ENCODE results near the gene NT5DC3. TPM values are rescaled to one million over a fixed set of nuclear protein-coding genes. Genes with fewer than 3 reads are reported as not detected.
A peak's percentile ranks its signal among the peaks of the same experiment; 100 is the strongest.

NT5DC3 gene
- total RNA-seq, 2 experiments from 2014 or later, result 4.7 to 7.5 TPM

DNA sequence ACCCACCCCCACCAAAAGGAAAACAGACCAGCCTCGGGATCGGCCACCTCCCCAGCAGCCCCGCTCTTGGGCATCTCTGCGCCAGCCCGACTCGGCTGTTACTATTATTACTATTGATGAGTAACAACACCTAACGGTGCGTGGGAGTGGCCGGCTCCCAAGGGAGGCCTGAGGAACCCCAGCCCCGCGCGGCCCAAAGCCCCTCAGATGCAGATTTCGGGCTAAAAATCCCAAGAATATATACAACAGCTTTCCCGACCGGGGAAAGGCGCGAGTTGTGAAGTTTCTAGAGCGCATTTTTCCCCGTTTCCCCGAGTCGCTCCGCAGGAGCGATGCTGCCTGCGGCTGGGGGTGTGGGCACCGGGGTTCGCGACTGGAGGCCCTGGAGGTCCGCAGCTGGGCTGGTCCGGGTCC is 565 bp downstream of the NT5DC3 start:
- H3K4me2 ChIP-seq (ENCODE audit: low read length), result peak overlapping the region; percentile 99
- H3K4me1 ChIP-seq (ENCODE audit: insufficient read depth, low read length, poor library complexity, severe bottlenecking), result peaks cover 14% of the 10 kb centered on the region
- no peaks in the 10 kb centered on the region; the same call in 1 of the 2 replicates for H3K79me2 ChIP-seq (ENCODE audit: insufficient read depth, low read depth, low read length)
- peak overlapping the region; percentile 91 for H2AFZ ChIP-seq (ENCODE audit: low read length)
- ChIA-PET CTCF (ENCODE audit: unreplicated experiment) (interaction anchor here (1.0 kb wide), 1 partner anchor 116 kb away, joined by 4 read pairs; no protein-coding TSS in a partner anchor), POLR2A (interaction anchor here (0.6 to 1.3 kb wide), 4 partner anchors 7 to 519 kb away, joined by 3 to 8 read pairs (median 4); partner anchors contain the start of gene NFYB)
- no peaks in the 10 kb centered on the region for H4K20me1 ChIP-seq (ENCODE audit: insufficient read depth, low read length)
- no peaks in the 10 kb centered on the region for H3K36me3 ChIP-seq (ENCODE audit: insufficient read depth, low read length)
- BruUV-seq (replicated peaks), result no TSS peak
- no peaks in the 10 kb centered on the region for H3K9me2 ChIP-seq (ENCODE audit: insufficient read depth, low read length)
- H3K27ac ChIP-seq (ENCODE audit: low read depth, low read length, poor library complexity, severe bottlenecking), result no peak overlapping the region
- peak; percentile 25 for DNase-seq (ENCODE audit: low spot score)
- intact Hi-C loops (cut with micrococcal nuclease; ENCODE audit: unreplicated experiment), result loop anchor here (2.0 kb wide), 1 partner anchor 90 kb away; the partner anchor contains the start of gene HSP90B1
- TF ChIP-seq, protein P1, sequence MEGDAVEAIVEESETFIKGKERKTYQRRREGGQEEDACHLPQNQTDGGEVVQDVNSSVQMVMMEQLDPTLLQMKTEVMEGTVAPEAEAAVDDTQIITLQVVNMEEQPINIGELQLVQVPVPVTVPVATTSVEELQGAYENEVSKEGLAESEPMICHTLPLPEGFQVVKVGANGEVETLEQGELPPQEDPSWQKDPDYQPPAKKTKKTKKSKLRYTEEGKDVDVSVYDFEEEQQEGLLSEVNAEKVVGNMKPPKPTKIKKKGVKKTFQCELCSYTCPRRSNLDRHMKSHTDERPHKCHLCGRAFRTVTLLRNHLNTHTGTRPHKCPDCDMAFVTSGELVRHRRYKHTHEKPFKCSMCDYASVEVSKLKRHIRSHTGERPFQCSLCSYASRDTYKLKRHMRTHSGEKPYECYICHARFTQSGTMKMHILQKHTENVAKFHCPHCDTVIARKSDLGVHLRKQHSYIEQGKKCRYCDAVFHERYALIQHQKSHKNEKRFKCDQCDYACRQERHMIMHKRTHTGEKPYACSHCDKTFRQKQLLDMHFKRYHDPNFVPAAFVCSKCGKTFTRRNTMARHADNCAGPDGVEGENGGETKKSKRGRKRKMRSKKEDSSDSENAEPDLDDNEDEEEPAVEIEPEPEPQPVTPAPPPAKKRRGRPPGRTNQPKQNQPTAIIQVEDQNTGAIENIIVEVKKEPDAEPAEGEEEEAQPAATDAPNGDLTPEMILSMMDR (conservative IDR thresholded peaks at IDR 0.05; ENCODE audit: low read length), result no peak
- TF ChIP-seq EZH2phosphoT487 (IDR thresholded peaks at IDR 0.05; ENCODE audit: borderline replicate concordance, low read depth, low read length), result no peak
- no peaks in the 10 kb centered on the region for H3K9me3 ChIP-seq (ENCODE audit: low read length)
- peak overlapping the region; percentile 99 for H3K4me3 ChIP-seq (ENCODE audit: low read depth, low read length, poor library complexity, severe bottlenecking)

DNA sequence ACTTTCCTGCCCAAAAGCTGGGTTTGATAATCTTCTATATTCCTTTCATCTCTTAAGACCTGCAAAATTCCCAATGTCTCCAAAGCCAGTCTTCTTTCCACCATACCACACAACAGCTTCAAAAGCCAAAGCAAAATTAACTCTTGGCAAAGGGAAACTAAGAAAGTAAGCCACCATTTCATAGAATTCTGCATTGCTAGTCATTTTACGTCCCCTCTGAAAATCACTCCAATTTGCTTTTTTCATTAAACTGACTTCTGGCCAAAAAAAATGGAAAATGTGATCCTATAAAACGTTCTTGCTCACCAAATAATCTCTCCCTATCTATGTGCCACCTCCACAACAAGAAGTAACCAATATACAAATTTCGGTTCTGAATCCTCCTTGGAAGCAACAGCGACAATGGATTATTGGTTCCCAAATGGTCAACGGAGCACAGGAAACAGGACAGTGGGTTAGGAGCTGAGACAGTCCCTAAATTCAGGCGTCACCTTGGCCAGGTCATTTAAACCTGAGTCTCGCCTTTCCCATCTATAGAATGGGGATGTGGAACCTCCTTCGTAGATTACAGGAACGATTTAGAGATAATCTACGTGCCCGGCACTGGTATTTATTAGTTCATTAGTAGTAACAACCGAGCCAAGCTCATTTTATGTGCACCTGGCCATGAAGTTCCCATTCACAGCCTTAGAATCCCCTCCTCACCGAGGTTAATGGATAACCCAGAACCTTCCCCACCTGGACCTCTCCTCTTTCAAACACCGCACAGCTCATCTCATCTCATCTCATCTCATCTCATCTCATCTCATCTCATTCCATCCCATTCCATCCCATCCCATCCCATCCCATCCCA is 1.2 kb downstream of the NT5DC3 start:
- no peak overlapping the region for H3K27ac ChIP-seq (ENCODE audit: low read depth, low read length, poor library complexity, severe bottlenecking)
- ChIA-PET POLR2A (interaction anchor here (0.6 kb wide), 3 partner anchors 95 to 1214 kb away, joined by 3 to 8 read pairs (median 3); no protein-coding TSS in a partner anchor), CTCF (ENCODE audit: unreplicated experiment) (no interaction called here)
- intact Hi-C loops (cut with micrococcal nuclease; ENCODE audit: unreplicated experiment), result loop anchor here (2.0 kb wide), 1 partner anchor 91 kb away; the partner anchor contains the start of gene HSP90B1
- BruUV-seq (replicated peaks), result no TSS peak
- H3K4me1 ChIP-seq (ENCODE audit: insufficient read depth, low read length, poor library complexity, severe bottlenecking), result peaks cover 14% of the 10 kb centered on the region
- TF ChIP-seq EZH2phosphoT487 (IDR thresholded peaks at IDR 0.05; ENCODE audit: borderline replicate concordance, low read depth, low read length), result no peak
- TF ChIP-seq, protein P1 (conservative IDR thresholded peaks at IDR 0.05; ENCODE audit: low read length), result no peak
- no peaks in the 10 kb centered on the region for H3K9me3 ChIP-seq (ENCODE audit: low read length)
- H3K36me3 ChIP-seq (ENCODE audit: insufficient read depth, low read length), result no peaks in the 10 kb centered on the region
- no peaks in the 10 kb centered on the region for H4K20me1 ChIP-seq (ENCODE audit: insufficient read depth, low read length)
- no peak for DNase-seq (ENCODE audit: low spot score)
- peak overlapping the region; percentile 99 for H3K4me3 ChIP-seq (ENCODE audit: low read depth, low read length, poor library complexity, severe bottlenecking)
- no peaks in the 10 kb centered on the region for H3K9me2 ChIP-seq (ENCODE audit: insufficient read depth, low read length)
- H2AFZ ChIP-seq (ENCODE audit: low read length), result no peak overlapping the region
- H3K4me2 ChIP-seq (ENCODE audit: low read length), result peak overlapping the region; percentile 99
- no peaks in the 10 kb centered on the region; the same call in 1 of the 2 replicates for H3K79me2 ChIP-seq (ENCODE audit: insufficient read depth, low read depth, low read length)

All from OCI-LY7 (cell line).